GM20000 (cell line): ENCODE data around the gene KDM8.

ENCODE experiments used
- DNase-seq: peaks from one replicate; pipeline ENCODE4 v3.0.0; 2012; ENCODE audit warnings: low spot score
- CTCF ChIP-seq: IDR thresholded peaks from 2 replicates; pipeline ENCODE4 v1.5.1; 2012; ENCODE audit warnings: mild to moderate bottlenecking, control low read depth; ENCODE audit errors: extremely low read depth, missing control alignments

KDM8 gene

GRCh38 chr16:27228045-27228444, 24.7 kb downstream of the KDM8 start:
- DNase-seq: no peak
- TF ChIP-seq CTCF: no peak

DNA sequence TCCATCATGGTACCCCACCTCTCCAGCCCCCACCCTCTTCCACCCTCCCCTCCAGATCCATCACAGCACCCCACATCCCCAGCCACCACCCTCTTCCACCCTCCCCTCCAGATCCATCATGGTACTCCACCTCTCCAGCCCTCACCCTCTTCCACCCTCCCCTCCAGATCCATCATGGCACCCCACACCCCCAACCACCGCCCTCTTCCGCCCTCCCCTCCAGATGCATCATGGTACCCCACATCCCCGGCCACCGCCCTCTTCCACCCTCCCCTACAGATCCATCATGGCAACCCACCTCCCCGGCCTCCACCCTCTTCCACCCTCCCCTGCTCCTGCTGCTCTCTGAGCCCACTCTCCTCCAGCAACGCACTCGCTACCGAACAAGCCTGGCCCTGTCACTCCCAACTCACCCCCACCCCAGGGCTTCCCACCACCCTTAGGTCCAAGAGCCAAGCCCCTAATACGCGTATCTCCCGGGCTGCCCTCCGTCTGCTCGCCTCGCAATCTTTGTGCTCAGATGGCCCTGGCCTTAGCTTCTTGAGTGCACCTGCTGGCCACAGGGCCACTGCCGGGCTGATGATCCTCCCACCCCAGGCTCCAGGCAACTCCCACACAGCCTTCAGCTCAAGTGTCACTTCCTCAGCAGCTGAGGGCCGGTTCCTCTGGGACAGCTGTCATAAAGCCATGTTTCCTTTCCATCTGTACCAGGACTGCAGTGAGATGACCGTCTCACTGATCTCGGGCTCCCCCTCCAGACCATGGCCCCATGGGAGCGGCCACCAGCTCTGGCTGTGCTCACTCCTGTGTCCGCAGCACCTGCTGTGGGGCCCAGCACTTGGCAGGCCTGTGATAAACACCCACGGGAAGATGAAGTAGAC, 25.5 kb downstream of the KDM8 start:
- TF ChIP-seq CTCF: peak; percentile 20
- DNase-seq: peak; percentile 47

- DNase-seq: no peak
- no peak for TF ChIP-seq CTCF
Observed at GRCh38 chr16:27229891-27230470, 26.7 kb downstream of the KDM8 start.

DNA sequence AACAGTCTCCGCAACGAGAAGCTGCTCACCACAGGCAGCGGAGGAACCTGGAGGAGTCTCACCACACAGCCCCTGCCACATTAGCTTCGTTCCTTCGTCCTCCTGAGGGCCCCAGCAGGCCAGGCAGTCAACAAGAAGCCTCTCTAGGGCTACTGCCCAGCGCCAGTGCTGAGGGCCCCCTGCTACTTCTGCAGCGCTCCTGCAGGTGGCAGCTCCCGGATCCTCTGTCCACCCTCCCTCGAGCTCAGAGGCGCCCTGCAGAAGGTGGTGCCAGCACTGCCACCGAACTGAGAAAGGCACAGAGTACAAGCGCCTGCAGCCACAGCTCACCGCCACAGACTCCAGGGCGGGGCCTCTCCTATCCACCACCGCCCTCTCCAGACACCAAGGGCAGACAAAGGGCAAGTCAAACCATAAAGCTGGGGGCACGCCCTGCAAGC, 27.3 kb downstream of the KDM8 start:
- no peak for DNase-seq
- TF ChIP-seq CTCF: no peak

DNA sequence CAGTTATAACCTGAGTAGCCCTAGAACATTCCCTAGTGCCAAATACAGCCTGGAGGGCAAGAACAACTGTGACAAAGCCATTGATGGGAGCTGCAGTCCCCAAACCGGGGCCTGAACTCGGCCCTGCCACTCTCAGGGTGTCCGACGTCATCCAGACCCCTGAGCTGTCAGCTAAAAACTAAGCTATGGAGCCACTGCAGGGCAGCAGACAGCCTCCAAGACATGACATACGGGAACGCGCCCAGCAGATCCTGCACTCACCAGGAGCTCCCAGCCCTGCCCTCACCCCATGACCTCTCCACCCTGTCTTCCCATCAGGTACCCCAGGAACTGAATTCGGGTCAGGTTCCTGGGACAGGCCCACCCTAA, 28.4 kb downstream of the KDM8 start:
- no peak for TF ChIP-seq CTCF
- no peak for DNase-seq

DNA sequence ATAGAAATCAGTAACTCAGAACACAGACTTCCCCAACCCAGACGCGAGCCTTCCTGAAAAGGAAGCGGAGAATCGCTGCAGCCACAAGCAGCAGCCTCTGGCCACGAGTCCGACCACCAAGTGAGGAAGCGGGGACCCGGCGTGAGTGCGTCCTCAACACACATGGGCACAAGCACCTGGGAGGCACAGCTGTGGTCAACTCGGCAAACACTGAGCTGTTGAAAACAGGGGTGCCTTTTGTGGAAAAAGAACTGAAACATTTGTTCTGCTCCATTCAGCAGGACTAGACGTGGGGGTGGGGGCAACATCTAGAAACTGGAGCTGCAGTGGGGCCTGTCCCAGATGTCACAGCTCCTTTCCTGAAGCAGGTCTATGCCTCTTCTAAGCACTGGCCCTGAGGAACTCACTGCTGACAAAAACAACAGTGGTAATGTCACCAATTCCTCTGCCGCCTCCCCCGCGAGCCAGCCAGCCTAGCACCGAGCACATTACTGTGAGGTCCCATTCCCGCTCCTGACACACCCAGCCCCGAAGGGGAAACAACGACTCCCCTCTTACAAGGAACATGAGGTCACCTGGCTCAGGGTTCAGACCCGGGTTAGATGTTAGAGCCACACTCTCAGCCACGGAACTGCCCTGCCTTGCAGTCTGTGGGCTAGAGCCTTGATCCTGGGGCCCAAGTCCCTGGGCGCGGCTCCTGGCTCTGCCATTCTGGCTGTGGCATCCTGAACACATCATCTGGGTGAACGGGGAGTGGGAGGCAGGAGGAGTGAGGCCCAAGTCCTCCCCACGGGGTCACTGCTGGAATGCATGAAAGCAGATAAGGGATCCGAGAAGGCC, 29.0 kb downstream of the KDM8 start:
- TF ChIP-seq CTCF: no peak
- peak; percentile 55 for DNase-seq
